ENCODE results near the gene PRKD2.

Gene PRKD2

GRCh38 chr19:46674416-46675178 is 42.3 kb downstream of the PRKD2 start:
- peak; percentile 21 for DNase-seq (ENCODE audit: low spot score)
- no peak for TF ChIP-seq CTCF (IDR thresholded peaks at IDR 0.05; ENCODE audit: extremely low read depth, insufficient read depth, missing control alignments)
- in situ Hi-C loops (cut with MboI; ENCODE audit: low pct_unique_long_range_greater_than_20kb, low sequenced_read_pairs, unreplicated experiment) = no loop called here

GRCh38 chr19:46670813-46671212 is 46.1 kb downstream of the PRKD2 start:
- DNase-seq (ENCODE audit: low spot score) = no peak
- TF ChIP-seq CTCF (IDR thresholded peaks at IDR 0.05; ENCODE audit: extremely low read depth, insufficient read depth, missing control alignments) = no peak
- in situ Hi-C loops (cut with MboI; ENCODE audit: low pct_unique_long_range_greater_than_20kb, low sequenced_read_pairs, unreplicated experiment) = no loop called here

- in situ Hi-C loops (cut with MboI; ENCODE audit: low pct_unique_long_range_greater_than_20kb, low sequenced_read_pairs, unreplicated experiment) = loop anchor here (10.0 kb wide), 1 partner anchor 134 kb away; no protein-coding TSS in a partner anchor
- TF ChIP-seq CTCF (IDR thresholded peaks at IDR 0.05; ENCODE audit: extremely low read depth, insufficient read depth, missing control alignments) = no peak
- no peak for DNase-seq (ENCODE audit: low spot score)
Observed at GRCh38 chr19:46668662-46669061, 48.3 kb downstream of the PRKD2 start.

- in situ Hi-C loops (cut with MboI; ENCODE audit: low pct_unique_long_range_greater_than_20kb, low sequenced_read_pairs, unreplicated experiment) = loop anchor here (10.0 kb wide), 1 partner anchor 130 kb away; no protein-coding TSS in a partner anchor
- no peak for TF ChIP-seq CTCF (IDR thresholded peaks at IDR 0.05; ENCODE audit: extremely low read depth, insufficient read depth, missing control alignments)
- no peak for DNase-seq (ENCODE audit: low spot score)
Observed at GRCh38 chr19:46665072-46665471, 51.8 kb downstream of the PRKD2 start.

- TF ChIP-seq CTCF (IDR thresholded peaks at IDR 0.05; ENCODE audit: extremely low read depth, insufficient read depth, missing control alignments) = peak; percentile 89
- peak; percentile 82 for DNase-seq (ENCODE audit: low spot score)
- in situ Hi-C loops (cut with MboI; ENCODE audit: low pct_unique_long_range_greater_than_20kb, low sequenced_read_pairs, unreplicated experiment) = loop anchor here (5.0 to 10.0 kb wide), 2 partner anchors 50 to 127 kb away; no protein-coding TSS in a partner anchor
Observed at GRCh38 chr19:46661735-46662592, 55.0 kb downstream of the PRKD2 start.

- in situ Hi-C loops (cut with MboI; ENCODE audit: low pct_unique_long_range_greater_than_20kb, low sequenced_read_pairs, unreplicated experiment) = loop anchor here (5.0 to 10.0 kb wide), 2 partner anchors 49 to 126 kb away; no protein-coding TSS in a partner anchor
- DNase-seq (ENCODE audit: low spot score) = peak; percentile 100
- TF ChIP-seq CTCF (IDR thresholded peaks at IDR 0.05; ENCODE audit: extremely low read depth, insufficient read depth, missing control alignments) = no peak
Observed at GRCh38 chr19:46661020-46661731, 55.7 kb downstream of the PRKD2 start, which contains the start of gene DACT3. DACT3 (minus strand) TSS chr19:46661182; CDS start chr19:46661064, 118 bp downstream.

Measured in GM13977 (cell line).